NCI-H748 (cell line): ENCODE data around the gene FLAD1.

Experiments used
- DNase-seq: peaks from one replicate; lab custom pipeline; 2025; ENCODE audit not compliant: unreplicated experiment; lab: John Stamatoyannopoulos, UW

FLAD1 gene

DNA sequence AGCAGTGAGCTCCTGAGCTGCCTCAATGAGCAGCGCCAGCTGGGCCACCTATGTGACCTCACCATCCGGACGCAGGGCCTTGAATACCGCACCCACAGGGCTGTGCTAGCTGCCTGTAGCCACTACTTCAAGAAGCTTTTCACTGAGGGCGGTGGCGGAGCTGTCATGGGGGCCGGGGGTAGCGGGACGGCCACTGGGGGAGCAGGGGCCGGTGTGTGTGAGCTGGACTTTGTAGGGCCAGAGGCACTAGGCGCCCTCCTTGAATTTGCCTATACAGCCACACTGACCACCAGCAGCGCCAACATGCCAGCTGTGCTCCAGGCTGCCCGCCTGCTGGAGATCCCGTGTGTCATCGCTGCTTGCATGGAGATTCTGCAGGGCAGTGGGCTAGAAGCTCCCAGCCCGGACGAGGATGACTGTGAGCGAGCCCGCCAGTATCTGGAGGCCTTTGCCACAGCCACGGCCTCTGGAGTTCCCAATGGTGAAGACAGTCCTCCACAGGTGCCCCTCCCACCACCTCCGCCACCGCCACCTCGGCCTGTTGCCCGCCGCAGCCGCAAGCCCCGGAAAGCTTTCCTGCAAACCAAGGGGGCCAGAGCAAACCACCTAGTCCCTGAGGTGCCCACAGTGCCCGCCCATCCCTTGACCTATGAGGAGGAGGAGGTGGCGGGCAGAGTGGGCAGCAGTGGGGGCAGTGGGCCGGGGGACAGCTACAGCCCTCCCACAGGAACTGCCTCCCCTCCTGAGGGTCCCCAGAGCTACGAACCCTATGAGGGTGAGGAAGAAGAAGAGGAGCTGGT, 31.8 kb downstream of the FLAD1 start:
- no peak for DNase-seq

- DNase-seq: no peak
Observed at GRCh38 chr1:155015527-155016230, 32.5 kb downstream of the FLAD1 start.

DNA sequence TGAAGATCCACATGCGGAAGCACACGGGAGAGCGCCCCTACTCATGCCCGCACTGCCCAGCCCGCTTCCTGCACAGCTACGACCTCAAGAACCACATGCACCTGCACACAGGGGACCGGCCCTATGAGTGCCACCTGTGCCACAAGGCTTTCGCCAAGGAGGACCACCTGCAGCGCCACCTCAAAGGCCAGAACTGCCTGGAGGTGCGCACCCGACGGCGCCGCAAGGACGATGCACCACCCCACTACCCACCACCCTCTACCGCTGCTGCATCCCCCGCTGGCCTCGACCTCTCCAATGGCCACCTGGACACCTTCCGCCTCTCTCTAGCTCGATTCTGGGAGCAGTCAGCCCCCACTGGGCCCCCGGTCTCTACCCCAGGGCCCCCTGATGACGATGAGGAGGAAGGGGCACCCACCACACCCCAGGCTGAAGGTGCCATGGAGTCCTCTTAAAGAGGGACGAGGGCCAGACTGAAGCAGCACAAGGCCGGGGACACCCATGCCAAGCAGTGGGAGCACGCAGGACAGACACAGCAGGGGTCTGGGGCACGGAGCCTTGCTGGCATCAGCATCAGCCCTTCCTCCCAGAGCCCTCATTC, 33.2 kb downstream of the FLAD1 start:
- no peak for DNase-seq

GRCh38 chr1:155017041-155017945, 34.1 kb downstream of the FLAD1 start:
- peak; percentile 92 for DNase-seq

- no peak for DNase-seq
Observed at GRCh38 chr1:155017946-155018316, 34.8 kb downstream of the FLAD1 start.

GRCh38 chr1:155018617-155019348, 35.6 kb downstream of the FLAD1 start:
- DNase-seq: no peak

DNA sequence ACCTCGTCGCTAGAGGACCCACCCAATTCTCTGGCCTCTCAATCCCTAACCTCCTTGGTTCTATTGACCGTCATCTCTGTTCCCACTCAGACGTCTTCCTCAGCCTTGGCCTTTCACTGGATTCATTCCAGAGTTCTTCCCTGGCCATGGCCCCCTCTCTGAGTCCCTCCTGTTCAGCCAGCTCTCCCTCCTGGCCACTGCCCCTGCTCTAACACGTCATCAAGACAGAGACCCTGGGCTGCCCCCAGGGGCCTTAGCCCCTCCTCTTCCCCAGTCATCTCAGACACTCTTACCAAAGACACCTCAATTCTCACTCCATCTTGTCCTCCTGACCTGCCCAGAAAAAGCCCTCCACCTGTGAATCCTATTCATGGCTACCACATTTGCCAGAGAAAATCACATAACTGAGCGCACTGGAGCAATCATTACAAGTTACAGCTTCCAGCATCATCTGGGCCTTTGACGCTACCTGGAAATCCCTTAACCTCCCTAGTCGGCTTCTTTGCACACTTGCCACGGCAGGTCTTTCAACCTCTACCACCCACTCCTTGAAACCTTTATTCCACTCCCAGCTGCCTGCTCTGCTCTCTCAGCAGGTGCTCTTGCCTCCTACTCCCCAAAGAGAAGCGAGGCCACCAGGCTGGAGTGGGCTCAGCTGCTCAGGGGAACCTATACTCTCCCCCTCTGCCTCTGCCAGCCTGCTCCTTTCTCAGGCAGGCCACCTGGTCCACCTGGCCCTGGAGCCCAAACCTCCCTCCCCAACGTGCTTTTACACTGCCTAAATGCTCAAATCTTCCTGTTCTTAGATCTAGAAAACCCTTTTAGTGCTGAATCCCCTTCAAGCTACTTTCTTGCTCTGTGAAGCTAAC, 36.5 kb downstream of the FLAD1 start:
- no peak for DNase-seq

- DNase-seq: no peak
Observed at GRCh38 chr1:155022136-155022926, 39.2 kb downstream of the FLAD1 start.

DNA sequence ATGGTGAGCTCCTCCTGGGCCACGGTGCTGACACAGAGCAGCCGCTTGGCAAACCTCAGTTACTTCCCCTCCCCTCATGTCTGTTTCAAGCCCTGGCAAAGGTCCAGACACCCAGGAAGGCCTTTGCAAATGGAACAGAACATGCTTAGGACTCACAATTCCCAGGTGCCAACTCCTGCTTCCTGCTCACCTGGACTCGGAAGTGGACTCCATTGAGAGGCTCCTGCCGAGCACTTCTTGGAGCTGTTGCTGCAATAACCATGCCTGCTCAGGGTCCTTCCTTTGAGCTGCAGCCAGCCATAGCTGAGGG, 39.7 kb downstream of the FLAD1 start:
- no peak for DNase-seq

GRCh38 chr1:155023627-155024026, 40.5 kb downstream of the FLAD1 start:
- no peak for DNase-seq

DNA sequence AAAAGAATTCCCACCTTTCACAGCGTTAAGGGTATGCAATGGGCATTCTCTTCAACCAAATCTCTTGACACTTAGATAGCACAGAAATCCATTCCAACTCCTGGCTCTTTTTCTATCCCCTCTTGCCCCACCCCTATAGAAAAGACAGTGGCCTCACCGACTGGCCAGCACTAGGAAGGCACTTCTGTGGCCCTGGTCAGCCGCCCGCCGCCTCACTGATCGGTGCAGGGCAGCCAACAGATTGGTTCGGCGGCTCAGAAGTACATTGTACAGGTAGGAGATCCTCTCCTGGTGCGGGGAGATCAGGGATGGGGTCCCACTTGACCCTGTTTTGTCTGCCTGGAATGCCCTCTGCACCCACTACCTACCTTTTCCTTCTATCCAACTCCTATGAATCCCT, 41.2 kb downstream of the FLAD1 start:
- DNase-seq: no peak

DNA sequence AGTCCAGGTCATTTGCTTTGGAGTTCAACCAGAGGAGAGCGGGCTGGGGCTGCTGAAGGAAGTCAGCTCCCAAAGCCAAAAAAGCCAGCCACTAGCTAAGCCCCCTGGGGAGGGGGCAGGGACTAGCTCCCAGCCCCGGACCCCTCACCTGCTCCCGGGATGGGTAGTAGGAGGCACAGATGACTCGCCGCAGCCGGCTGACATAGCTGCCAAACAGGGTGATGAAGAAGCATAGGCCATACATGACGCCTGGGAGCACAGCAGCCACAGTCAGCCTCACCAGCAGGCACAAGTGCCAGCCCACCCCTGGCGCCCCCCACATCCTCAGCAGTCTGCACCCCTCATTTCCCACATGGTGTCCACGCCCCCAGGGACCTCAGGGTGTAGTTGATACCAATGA, 43.0 kb downstream of the FLAD1 start:
- no peak for DNase-seq

DNA sequence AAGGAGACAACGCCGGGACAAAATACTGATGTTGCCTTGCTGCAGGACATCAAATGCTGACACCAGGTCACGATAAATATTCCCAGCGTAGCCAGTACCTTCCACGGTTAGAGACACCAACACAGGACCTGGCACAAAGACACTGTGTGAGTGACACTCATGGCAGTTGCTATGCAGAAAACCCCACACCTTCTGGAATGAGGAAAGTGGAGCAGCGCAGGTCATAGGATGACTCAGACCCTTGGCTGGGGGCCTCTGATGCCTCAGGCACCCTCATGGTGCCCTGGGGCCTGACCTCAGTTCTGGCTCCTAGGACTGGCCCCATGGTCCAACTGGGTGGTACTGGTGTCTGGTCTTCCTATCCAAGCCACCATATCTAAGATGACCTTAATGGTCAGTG, 43.4 kb downstream of the FLAD1 start:
- no peak for DNase-seq

DNA sequence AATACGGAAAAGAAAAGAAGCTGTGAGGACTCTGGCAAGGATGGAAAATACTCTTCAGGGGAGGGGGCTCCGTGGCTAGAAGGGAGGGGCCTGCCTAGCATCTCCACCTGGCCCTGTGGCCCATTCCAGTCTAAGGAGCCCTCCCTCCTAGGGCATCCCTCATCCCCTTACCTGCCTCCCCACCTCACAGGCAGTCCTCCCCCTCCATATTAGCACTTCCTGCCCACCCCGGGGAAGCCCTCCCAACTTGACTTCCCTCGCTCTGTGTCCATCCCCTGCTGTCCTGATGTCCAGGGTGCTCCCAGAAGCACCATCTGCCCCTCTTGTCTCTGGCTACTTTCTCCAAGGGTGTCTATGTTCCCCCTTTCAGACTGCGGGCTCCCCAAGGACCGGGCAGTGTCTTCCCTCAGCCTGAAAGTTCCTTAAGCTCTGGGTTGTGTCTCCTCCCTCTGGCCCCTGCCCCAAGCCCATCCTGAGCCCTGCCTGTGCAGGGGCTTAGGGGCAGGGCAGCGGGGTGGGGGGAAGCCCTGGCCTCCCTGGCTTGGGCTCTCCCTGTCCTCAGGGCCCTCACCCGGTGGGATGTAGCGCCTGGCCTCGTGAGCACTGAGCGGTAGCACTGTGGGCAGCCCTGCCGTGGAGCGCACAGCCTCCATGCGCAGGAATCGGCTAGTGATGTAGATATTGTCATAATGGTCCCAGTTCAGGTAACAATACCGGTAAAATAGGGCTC, 46.5 kb downstream of the FLAD1 start:
- no peak for DNase-seq

GRCh38 chr1:155030243-155030795, 47.2 kb downstream of the FLAD1 start:
- DNase-seq: no peak

DNA sequence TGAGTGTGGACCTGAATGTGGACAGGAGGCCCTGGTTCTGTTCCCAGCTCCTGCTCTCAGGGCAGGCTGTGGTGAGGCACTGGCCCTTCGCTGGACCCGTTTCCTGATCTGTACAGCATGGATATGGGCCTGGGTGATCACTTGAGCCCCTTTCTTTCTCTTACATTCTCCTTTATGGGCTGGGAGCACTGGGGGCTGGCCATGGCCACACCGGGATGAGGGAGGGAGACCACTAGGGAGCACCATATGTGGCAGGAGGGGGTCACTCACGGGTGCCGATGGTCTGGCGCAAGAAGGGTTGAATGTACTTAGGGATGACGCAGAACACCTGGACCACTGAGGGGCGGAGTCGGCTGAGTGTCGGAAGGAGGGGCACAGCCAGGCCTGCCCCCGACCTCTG, 47.8 kb downstream of the FLAD1 start:
- DNase-seq: no peak

- DNase-seq: no peak
Observed at GRCh38 chr1:155032886-155033285, 49.7 kb downstream of the FLAD1 start.

GRCh38 chr1:155033524-155033923, 50.4 kb downstream of the FLAD1 start, which contains the start of the genes DCST1 and DCST2:
TSS of gene DCST1 (plus strand) at chr1:155033824. CDS start at chr1:155034037, 213 bp downstream.
TSS of gene DCST2 (minus strand) at chr1:155033781. CDS start at chr1:155033701, 80 bp downstream.
- DNase-seq: no peak
